HK-2 (cell line): Measurements from ENCODE around the gene INPPL1.

ENCODE experiments used
- DNase-seq: peaks from one replicate; pipeline ENCODE4 v3.0.0-alpha.2; 2018; ENCODE audit not compliant: unreplicated experiment

The INPPL1 gene

GRCh38 chr11:72280037-72280436, 55.5 kb downstream of the INPPL1 start:
- no peak for DNase-seq

GRCh38 chr11:72280726-72281315, 56.3 kb downstream of the INPPL1 start:
- DNase-seq: no peak

GRCh38 chr11:72283947-72284346, 59.4 kb downstream of the INPPL1 start:
- DNase-seq: no peak

- DNase-seq: no peak
Measured at GRCh38 chr11:72287293-72287692, 62.7 kb downstream of the INPPL1 start.
